ENCODE measurements around the gene ABR.

ABR gene

DNA sequence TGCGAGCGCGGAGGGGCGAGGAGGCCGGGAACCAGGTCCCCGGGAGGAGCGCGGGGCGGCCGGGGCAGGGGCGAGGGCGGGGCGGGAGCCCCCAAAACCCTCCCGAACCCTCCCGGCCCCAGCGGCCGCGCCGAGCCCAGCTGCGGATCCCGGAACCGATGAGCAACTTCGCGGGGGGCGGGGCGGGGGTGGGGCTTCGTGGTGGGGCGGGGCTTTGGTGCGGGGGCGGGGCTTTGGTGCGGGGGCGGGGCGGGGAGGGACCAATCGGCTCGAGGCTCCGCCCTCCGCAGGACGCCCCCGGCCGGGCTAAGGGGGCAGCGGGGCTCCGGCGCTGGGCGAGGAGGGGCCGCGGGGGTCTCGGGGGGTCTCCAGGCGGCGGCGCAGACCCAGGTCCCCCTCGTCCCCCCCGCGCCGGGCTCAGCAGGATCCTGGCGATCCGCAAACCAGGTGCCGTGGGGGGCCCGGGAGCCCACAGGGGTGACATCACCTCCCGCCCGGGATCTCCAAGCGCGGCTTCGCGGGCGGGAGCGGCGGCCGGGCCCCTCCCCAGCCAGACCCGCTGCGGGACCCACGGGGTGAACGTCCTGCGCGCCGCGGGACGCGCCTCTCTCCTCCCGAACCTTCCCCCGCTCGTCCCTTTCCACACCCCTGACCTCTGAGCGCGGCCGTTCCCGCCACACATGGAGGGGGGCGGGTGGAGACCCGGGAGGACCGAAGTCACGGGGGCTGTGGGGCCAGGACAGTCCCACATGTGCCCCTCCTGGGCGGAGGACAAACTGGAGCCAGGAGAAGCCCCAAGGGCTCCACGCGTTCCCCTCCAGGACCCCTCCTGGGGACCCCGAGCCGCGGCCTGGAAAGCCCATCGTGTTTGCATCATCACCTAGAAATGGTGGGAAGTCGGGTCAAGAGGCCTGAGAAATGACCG is at the start of gene ABR:
Gene ABR (minus strand): TSS at position 164 of the 925 bp plus-strand sequence. CDS start 254 bp downstream, outside the sequence.
- no peak for DNase-seq

GRCh38 chr17:1229349-1229899 is 49.6 kb upstream of the ABR start:
- DNase-seq, result no peak

DNA sequence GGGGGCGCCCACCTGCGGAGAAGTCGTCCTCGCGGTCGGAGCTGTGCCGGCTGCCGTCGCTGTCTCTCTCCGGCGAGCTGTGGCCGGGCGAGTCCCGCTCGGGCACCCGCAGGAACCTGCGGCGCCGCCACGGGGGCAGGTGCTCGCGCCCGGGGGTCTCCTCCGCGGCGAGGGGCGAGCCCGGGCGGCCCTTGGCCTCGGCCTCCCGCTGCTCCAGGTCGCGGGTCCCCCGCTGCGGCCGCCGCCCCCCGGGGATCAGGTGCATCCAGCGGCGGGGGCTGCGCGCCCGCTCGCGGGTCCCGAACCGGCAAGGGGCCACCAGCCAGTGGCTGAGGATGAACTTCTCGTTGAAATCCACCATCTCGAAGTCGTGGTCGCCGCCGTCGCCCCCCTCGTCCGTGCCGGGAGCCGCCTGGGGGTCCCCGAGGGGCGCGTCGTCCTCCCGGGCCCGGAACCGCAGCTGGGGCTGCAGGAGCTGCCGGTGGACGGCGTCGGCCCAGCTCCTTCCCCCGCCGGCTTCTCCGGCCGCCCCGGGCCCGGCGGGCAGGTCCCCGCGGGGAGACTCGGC is 49.1 kb upstream of the ABR start:
- no peak for DNase-seq

DNA sequence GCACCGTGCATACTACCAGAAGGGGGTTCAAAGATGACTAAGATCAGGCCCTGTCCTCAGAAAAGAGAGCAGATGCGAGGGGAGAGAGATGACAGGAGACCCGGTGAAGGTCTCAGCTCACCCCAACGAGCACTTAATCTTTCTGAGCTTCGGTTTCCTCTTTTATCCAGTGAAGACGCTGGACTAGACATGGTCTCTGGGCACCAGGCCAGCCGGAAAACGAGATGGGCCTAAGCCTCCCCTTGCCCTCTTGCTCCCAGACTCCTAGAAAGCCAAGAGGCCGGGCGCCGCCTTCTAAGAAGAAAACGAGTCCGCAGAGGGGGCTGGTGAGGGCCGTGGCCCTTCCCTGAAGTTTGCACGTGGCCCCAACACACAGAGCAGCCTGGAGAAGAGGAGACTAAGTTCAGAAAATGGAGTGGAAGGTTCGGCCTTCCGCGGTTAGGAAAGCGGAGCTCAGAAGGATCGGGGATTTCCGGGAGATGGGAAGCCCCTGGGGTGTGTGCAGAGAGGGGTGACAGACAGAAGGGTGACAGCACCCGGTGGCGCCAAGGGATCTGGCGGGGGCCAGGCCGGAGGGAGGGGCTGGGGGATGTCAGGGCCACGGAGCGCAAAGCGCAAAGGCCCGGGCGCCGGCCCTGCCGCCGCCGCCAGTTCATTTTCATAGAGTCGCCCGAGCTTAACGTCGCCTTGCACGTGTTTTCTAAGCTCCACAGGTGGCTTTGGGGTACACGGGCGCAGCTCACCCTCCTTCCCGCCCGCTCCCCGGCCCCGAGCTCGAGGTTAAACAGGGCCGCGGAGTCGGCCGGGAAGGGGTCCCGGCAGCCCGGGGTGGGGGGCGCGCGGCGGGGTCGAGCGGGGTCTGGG is 48.4 kb upstream of the ABR start:
- peak; percentile 1 for DNase-seq

DNA sequence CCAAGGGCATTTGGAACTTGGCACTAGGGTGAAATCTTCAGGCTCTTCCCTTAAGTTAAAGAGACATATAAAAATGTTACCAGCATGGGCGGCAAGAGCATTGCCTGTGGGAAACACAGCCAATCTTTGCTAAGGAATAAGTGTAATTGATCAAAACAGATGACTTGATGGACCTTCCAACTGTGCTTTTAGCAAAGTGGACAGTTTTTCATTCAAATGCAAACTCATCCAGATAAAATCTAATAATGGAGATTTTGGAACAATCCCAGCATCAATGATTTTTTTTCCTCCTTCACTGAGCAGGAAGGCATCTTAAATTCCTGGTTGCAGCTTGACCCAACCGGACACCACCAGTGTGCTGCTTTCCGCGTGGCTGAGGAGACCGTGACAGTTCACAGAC is 47.6 kb upstream of the ABR start:
- DNase-seq, result no peak

DNA sequence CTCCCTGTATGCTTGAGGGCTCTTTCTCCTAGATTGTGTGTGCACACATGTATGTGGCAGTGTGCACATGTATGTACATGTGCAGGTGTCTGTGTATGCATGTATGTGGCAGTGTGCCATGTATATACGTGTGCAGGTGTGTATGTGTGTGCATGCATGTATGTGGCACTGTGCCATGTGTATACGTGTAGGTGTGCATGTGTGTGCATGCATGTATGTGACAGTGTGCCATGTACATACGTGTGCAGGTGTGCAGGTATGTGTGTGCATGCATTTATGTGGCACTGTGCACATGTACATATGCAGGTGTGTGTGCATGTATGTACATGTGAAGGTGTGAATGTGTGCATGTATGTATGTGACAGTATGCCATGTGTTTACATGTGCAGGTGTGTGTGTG is 46.5 kb upstream of the ABR start:
- no peak for DNase-seq

- DNase-seq, result no peak
Observed at GRCh38 chr17:1224330-1224729, 44.5 kb upstream of the ABR start.

DNA sequence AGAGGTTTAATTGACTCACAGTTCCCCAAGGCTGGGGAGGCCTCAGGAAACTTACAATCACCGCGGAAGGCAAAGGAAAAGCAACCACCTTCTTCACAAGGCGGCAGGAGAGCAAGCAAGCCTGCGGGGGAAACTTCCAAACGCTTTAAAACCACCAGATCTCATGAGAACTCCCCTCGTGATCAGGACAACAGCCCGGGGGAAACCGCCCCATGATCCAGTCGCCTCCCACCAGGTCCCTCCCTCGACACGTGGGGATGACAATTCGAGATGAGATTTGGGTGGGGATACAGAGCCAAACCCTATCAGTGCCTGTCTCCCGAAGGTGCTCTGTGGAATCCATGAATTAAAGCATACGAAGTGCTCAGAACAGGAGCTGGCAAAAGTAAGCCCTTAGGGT is 43.9 kb upstream of the ABR start:
- DNase-seq, result no peak

DNA sequence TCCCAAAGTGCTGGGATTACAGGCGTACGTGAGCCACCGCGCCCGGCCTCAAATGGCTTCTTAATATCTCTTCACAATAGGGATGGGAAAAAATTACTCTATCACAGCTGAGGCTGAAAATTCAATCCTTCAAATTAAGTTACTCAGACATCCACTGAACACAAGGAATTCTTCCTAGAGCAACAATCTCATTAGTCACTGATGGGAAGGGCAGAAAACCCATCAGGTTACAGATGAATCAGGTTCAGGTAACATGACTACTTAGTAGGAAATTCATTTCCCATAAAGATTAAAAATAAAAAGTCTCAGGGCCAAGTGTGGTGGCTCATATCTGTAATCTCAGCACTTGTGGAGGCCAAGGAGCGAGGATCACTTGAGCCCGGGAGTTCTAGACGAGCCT is 42.5 kb upstream of the ABR start:
- DNase-seq, result no peak

DNA sequence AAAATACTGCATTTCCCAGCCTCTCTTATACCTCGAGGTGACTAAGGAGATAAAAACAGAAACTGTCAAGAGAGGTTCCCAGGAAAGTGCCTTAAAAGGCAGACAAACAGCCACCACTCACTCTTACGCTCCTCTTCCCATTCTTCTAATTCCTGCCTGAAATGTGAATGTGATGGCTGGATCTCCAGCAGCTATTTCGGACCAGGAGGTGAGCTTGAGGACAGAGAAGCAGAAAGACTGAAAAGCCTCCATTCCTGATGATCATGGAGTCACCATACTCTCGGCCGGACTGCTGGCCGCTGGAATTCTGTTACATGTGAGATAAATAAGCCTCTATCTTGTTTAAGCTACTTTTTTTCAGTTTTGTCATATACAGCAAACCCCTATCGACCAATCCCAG is 41.4 kb upstream of the ABR start:
- DNase-seq, result no peak

DNA sequence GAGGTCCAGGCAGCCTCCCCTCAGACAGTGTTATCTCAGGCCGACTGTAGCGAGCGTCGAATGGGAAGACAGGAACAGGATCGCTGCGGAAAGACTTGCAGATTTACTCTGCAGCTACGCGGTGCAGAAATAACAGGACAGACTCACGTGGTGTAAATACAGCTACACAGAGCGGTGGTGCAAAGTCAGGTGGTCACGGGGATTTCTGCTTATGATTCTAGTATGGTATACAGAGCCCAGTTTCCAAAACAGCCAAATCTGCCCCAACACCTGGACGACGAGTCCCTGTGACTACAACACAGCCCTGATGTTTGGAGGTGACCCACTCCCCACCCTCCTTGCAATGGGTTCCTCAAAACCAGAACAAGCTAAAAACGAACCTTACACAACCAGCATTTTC is 40.6 kb upstream of the ABR start:
- no peak for DNase-seq

GRCh38 chr17:1217089-1217385 is 37.3 kb upstream of the ABR start:
- no peak for DNase-seq

GRCh38 chr17:1216217-1217088 is 36.7 kb upstream of the ABR start:
- no peak for DNase-seq

DNA sequence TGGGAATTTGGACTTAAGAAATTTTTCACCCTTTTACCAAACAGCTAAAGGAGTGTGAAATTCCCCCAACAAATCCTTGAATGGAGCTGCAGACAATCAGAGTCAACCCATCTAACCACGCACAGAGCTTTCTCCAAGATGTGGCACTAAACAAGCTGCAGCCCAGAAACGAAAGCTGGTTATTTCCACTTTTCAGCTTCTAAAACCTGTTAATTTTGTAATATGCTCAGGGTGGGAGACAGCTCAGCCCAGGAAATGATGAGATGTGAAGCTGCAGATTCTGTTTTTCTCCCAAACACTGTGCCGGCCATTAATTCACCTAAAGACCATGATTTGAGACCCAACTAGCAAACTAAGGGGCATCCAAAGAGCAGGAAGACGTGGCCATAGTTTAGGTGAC is 33.2 kb upstream of the ABR start:
- DNase-seq, result no peak

DNA sequence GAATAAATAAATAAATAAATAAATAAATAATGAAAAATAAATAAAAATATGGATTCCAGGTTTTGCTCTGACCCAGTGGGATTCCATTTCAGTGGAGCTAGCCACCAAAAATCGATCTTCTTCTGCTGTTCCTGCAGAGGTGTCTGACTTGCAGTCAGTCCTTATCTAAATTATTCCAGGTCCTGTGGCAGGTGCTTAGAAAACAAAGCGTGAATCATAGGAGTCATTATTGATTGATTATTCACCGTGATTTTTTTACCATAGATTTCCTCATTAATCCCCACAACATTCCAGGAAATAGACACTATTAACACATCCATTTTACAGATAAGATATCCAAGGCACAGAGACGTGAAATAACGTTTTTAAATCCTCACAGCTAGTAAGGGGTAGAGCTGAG is 31.5 kb upstream of the ABR start:
- DNase-seq, result no peak

DNA sequence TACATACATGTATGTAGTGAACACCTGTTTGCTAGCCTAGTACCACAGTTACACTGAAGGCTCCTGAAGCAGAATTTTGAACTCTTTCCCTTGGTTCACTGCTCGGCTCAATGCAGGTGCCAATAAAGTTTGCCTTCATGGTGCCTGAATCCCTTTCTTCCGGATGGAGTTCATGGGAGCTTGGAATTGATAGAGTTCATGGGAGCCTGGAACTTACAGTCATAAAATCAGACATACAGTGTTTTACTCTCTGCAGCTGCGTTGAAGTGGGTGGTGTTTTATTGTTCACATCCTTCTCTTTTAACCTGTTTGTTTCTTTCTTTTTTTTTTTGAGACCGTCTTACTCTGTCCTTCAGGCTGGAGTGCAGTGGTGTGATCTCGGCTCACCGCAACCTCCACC is 29.2 kb upstream of the ABR start:
- no peak for DNase-seq

DNA sequence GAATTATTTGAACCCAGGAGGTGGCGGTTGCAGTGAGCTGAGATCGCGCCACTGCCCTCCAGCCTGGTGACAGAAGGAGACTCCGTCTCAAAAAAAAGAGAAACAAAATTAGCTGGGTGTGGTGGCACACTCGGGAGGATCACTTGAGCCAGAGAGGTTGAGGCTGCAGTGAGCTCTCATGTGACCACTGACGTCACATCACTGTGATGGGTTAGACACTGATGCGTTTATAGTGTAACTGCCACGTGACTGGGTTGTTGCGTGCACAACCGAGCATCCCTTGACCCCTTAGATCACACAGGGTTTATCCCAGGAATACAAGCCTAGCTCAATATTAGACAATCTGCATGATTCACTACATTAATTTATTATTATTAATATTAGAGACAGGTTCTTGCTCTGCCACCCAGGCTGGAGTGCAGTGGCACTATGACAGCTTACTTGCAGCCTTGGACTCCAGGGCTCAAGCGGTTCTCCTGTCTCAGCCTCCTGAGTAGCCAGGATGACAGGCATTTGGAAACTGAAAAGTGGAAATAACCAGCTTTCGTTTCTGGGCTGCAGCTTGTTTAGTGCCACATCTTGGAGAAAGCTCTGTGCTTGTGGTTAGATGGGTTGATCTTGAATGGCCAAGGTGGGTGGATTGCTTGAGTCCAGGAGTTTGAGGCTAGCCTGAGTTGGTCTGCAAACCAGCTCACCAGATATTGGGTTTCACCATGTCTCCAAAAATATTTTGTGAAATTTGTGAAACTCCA is 26.4 kb upstream of the ABR start:
- DNase-seq, result no peak

DNA sequence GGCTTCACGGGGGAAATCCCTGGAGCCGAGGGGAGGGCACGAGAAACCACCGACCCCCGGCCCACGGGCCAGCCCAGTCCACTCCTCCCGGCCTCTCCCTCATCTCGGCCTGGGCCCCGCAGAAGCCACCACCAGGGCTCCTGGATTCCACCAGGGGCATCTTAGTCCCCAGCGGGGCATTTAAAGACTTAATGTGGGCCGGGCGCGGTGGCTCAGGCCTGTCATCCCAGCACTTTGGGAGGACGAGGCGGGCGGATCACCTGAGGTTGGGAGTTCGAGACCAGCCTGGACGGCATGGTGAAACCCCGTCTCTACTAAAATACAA is 24.1 kb upstream of the ABR start:
- DNase-seq, result no peak

GRCh38 chr17:1203111-1203966 is 23.6 kb upstream of the ABR start:
- DNase-seq, result no peak

DNA sequence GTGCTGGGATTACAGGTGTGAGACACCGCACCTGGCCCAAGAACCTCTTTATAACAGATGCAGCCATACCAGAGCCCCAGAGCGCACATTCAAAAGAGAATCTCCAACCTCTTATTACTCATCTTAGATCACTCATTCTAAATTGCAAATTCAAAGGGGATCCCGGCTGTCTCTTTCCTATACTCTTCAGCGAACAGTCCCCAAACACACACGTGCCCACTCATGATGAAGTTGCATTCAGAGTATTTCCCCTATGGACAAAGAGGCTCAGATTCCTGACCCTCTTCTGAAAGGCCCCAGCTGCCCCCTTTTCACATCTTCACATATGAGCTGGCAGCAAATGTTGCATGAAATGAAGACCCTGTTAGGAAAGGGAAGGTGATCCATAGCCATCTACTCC is 22.5 kb upstream of the ABR start:
- no peak for DNase-seq

GRCh38 chr17:1201132-1201702 is 21.4 kb upstream of the ABR start:
- no peak for DNase-seq
